GM13976 (cell line): ENCODE data around the gene LSAMP.

Experiments
- DNase-seq: peaks from one replicate; pipeline ENCODE4 v3.0.0; 2012; ENCODE audit warnings: low spot score
- CTCF ChIP-seq: IDR thresholded peaks from 2 replicates; pipeline ENCODE4 v1.5.1; 2012; ENCODE audit warnings: borderline replicate concordance, mild to moderate bottlenecking; ENCODE audit not compliant: insufficient read depth; ENCODE audit errors: extremely low read depth, missing control alignments, control extremely low read depth
- in situ Hi-C: fragments of 300-500 bp; cut with MboI; formaldehyde crosslinking; loops from one replicate; pipeline ENCODE4 v1.12.0; 2022; ENCODE audit warnings: low sequenced_read_pairs, mixed read lengths, inconsistent platforms; ENCODE audit not compliant: unreplicated experiment

LSAMP gene

GRCh38 chr3:115947325-115947724 is 498.0 kb downstream of the LSAMP start:
- TF ChIP-seq CTCF, result no peak
- DNase-seq, result no peak
- in situ Hi-C loops, result no loop called here

- no peak for TF ChIP-seq CTCF
- no peak for DNase-seq
- in situ Hi-C loops, result no loop called here
Observed at GRCh38 chr3:115943579-115943978, 501.7 kb downstream of the LSAMP start.

GRCh38 chr3:115937054-115937453 is 508.2 kb downstream of the LSAMP start:
- no peak for TF ChIP-seq CTCF
- DNase-seq, result no peak
- in situ Hi-C loops, result no loop called here

GRCh38 chr3:115932807-115933206 is 512.5 kb downstream of the LSAMP start:
- DNase-seq, result no peak
- in situ Hi-C loops, result no loop called here
- no peak for TF ChIP-seq CTCF

GRCh38 chr3:115931581-115931980 is 513.7 kb downstream of the LSAMP start:
- TF ChIP-seq CTCF, result no peak
- no peak for DNase-seq
- in situ Hi-C loops, result no loop called here

- no peak for DNase-seq
- TF ChIP-seq CTCF, result no peak
- in situ Hi-C loops, result no loop called here
Observed at GRCh38 chr3:115930922-115931321, 514.4 kb downstream of the LSAMP start.

- DNase-seq, result no peak
- TF ChIP-seq CTCF, result no peak
- in situ Hi-C loops, result no loop called here
Observed at GRCh38 chr3:115930168-115930567, 515.1 kb downstream of the LSAMP start.
